Non-pigmented ciliary epithelial cell (primary cell): ENCODE measurements around the gene MMP11.

ENCODE experiments used
- DNase-seq: peaks from one replicate; pipeline ENCODE4 v3.0.0-alpha.2; 2010; ENCODE audit warnings: low read depth

Gene MMP11

DNA sequence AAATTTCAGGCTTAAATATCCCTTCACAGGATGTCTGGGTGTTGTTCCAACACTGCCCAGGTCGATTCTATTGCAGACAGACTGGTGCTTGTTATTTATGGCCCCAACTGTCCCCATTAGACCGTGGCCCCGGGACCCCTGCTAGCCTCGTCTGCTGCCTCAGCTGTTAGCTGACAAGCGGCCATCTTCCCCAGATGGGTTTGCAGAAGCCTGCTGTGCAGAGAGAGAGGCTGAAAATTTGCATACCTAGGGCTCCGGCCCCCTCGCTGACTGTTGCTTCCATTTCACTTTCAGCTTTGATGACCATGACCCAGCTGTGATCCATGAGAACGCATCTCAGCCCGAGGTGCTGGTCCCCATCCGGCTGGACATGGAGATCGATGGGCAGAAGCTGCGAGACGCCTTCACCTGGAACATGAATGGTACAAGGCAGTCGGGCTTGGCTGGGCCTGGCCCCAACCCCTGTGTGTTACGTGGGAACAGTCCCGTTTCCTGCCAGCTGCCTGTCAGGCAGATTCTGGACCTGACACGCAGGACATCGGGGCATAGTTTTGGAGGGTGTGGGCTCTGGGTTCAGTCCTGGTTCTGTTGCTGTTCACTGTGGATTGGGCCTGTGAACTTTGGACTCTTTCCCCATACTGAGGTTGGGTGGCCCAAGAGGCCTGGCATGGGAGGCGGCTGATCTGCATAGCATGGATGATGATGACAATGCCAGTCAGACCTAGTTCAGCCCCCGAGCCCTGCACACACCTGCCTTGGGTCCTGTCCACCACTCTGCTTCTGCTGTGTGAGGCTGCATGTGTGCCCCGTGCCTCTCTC, 30.6 kb downstream of the MMP11 start:
- no peak for DNase-seq

GRCh38 chr22:23804781-23805291, 32.2 kb downstream of the MMP11 start:
- no peak for DNase-seq

DNA sequence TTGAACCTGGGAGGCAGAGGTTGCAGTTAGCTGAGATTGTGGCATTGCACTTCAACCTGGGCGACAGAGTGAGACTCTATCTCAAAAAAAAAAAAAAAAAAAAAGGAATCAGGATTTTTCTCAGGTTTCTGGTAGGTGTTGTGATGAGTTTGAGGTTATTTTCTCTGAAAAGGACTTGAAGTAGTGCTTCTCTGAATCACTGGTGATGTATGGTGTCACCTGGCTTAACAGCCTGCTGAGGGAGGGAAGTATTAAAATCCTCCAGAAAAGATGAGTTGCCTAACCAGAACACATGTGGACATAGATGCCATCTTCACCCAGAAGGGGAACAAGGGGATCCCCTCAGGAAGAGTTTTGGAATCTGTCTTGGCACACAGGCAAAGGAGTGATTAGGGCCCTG, 34.2 kb downstream of the MMP11 start:
- no peak for DNase-seq

DNA sequence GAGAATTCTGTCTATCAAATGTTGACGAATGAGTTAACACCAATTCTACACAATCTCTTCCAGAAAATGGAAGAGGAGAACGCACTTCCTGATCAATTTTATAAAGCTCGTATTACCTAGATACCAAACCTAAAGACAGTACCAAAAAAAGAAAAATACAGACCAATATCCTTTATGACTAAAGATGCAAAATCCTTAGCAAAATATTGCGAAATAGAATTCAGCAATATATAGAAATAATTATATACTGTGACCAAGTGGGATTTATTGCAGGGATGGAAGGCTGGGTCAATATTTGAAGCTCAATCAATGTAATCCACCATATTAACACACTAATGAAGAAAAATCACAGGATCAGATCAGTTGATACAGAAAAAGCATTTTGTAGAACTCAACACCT, 39.7 kb downstream of the MMP11 start:
- DNase-seq = no peak

- DNase-seq = no peak
Observed at GRCh38 chr22:23815541-23816155, 43.0 kb downstream of the MMP11 start.

GRCh38 chr22:23816156-23816976, 43.7 kb downstream of the MMP11 start:
- DNase-seq = no peak

DNA sequence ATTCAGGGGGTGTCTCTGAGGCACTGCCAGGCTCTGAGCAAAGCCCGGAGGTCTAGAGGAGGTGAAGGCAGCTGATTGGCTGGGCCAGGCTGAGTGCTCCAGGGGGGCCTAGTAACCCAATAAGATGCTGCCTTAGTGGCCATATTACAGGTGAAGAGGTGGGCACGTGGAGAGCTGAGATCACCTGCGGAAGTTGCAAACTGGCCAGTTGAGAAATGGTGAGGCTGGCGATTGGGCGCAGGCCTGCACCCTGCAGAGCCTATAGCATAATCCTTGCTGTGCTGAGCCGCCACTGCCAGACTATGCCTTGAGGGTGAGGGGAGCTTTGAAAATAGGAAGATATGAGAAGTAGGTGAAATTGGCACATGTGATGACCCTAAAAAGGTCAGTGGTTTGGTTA, 44.5 kb downstream of the MMP11 start:
- no peak for DNase-seq

DNA sequence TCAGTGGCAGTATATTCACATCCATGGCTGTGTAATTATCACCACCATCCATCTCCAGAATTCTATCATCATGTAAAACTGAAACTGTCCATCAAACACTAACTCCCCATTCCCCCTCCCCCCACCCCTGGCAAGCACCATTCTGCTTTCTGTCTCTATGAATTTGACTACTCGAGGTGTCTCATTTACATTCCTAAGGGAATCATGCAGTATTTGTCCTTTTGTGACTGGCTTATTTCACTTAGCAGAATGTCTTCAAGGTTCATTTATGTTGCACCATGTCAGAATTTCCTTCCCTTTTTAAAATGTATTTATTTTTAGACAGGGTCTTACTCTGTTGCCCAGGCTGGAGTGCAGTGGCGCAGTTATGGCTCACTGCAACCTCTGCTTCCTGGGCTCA, 45.9 kb downstream of the MMP11 start:
- no peak for DNase-seq

DNA sequence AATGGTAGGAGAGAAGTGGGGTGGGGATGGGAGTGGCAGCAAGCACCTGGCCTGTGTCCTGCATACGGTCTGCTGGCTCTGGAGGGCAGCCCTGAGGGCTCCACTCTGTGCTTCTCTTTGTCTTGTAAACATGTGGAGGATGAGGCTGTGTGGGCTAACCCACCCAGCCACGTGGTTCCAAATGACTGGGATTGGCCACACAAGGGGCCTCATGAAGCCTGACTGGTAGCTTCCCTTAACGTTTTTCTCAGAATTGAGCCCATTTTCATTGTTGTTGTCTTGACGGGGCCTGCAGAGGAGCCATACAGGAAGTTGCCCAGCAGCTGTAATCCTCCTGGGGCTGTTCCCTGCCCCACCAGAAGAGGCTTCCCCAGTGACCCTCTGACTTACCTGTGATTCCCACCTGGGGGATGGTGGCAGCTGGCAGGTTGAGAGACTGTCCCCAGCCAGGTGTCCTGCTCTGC, 48.1 kb downstream of the MMP11 start:
- no peak for DNase-seq

- no peak for DNase-seq
Observed at GRCh38 chr22:23822101-23822671, 49.5 kb downstream of the MMP11 start.

GRCh38 chr22:23823331-23823791, 50.7 kb downstream of the MMP11 start:
- DNase-seq = no peak

GRCh38 chr22:23824476-23825245, 52.0 kb downstream of the MMP11 start:
- no peak for DNase-seq

GRCh38 chr22:23825246-23825905, 52.7 kb downstream of the MMP11 start:
- no peak for DNase-seq

- no peak for DNase-seq
Observed at GRCh38 chr22:23826510-23827350, 54.1 kb downstream of the MMP11 start.

DNA sequence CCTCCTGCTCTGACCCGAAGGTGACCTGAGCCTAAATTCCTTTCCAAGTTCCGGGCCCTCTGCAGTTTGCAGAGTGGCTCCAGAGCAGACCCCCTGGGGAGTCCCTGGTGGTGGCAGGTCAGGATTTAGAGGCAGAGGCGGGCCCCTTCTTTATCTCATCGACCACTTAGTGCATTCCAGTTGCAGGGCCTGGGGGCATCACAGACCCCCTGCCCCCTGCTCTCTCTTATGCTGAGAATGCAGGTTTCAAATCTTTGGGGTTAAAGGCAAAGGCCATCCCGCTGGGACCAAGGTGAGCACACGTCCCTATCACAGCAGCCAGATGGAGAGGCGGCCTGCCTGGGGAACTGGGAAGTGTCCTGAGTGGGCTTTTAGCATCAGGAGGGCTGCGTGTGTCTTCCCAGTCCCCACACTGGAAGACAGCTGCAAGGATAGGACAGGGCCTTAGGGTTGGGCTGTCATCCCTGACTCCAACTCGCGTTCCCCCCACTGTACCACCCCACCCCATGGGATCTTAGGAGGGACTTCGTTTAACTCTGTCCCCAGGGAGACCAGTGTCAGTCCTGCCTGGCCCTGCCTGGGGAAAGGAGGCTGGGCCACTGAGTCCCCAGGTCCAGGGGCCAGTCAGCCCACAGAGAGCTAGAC, 54.8 kb downstream of the MMP11 start:
- DNase-seq = no peak

- DNase-seq = no peak
Observed at GRCh38 chr22:23828800-23829680, 56.4 kb downstream of the MMP11 start.

GRCh38 chr22:23829845-23830372, 57.3 kb downstream of the MMP11 start:
- DNase-seq = peak; percentile 36

GRCh38 chr22:23831261-23831660, 58.6 kb downstream of the MMP11 start:
- no peak for DNase-seq
